Non-pigmented ciliary epithelial cell (primary cell): ENCODE measurements around the gene TBC1D10A.

Experiments
- DNase-seq: peaks from one replicate; pipeline ENCODE4 v3.0.0-alpha.2; 2010; ENCODE audit warnings: low read depth

TBC1D10A gene

DNA sequence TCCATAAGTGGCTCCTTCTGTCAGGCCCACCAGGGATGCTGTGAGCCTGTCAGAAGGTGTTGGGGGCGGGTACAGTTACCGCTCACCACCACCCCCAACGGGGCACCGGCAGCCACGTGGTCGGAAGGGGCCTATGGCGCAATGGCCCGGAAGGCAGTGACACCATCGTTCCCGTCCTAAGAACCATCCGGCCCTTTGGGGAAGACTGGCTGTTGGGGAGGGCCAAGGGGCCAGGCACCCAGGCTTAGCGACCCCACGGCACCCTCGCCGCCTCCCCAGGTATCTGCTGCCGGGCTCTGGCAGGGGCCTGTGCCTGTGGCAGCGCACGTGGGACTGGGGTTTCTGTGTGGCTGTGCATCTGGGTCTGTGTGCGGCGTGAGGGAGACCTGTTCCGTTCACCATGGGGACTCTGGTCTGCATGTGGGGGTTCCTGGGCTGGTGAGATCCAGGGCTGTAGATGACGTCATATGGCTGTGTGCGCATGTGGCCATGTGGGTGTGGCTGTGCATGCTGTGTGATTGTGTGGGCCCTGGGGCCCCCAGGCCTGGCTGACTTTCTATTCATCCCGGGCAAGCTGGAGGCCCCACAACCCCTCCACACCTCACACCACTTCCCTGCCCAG, 60.8 kb downstream of the TBC1D10A start:
- DNase-seq, result no peak

- DNase-seq, result no peak
These were observed 61.5 kb downstream of the TBC1D10A start for GRCh38 chr22:30265131-30265720.

GRCh38 chr22:30263883-30264282, 62.9 kb downstream of the TBC1D10A start:
- no peak for DNase-seq

DNA sequence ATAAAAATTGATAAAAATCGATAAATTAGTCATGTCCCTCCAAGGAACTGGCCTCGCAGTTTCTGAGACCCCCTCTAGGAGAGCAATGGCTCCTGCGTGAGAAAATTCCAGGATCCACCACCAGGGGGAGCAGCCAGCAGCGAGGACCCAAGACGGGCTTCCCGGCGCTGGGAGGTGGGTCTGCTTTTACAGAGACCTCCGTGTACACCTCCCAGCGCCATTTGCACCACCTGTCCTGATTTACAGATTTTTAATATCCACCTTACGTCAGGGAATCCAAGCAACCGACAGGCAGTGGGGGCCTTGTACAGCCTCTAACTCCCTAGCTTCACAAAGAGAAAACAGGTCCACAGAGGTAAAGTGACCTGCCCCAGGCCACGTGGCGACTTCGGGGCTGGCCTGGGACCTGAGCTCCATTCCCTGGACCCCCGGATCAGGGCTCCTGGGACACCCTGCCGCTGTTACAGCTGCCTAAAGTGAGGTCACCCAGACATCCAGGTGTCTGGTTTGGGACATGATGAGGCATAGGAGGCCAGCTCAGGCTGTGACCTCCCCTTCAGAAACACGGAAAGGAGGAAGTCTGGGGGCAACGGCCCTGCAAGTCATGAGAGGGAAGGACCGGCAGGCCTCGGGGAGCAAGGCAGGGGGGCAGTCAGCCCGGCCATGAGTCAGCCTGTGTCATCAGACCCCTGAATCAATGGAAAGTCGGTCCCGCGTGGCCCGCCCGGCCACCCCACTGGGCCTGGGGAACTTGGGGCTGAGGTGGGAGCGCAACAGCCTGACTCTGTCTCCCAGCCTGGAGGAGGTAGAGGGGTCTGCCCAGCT, 63.6 kb downstream of the TBC1D10A start:
- no peak for DNase-seq

DNA sequence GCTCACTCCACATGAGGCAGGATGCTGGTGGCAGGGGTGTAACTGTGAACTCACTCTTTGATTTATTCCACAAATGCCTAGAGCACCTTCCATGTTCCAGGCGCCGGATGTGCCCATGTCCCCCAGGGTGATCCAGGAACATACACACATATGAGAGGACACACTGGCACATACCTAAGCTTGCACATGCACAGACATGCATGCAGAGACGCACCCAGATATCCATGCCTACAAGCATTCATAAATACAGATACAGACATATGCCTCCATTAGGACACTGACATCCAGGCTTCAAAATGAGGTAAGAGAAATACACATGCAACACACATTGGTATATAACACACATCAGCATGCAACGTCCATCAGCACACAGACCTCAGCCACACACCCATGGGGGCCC, 64.6 kb downstream of the TBC1D10A start:
- DNase-seq, result no peak

DNA sequence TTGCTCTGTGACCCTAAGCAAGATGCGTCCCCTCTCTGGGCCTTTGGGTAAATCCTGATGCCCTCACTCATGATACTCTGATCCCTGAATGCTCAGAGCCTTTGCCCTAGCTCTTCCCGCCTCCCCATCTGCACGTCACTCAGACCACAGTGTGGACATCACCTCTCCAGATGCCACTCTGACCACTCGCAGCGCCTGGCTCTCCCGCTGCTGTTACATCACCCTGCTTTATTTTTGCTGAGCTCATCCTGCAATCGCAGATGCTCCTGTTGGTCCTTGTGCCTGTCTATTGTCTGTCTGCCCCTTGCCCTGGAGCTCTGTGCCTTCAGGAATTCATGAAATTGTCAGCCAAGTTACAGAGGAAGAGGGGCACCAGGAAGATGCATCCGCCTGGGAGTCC, 65.6 kb downstream of the TBC1D10A start:
- no peak for DNase-seq

GRCh38 chr22:30260682-30261081, 66.1 kb downstream of the TBC1D10A start:
- no peak for DNase-seq

- DNase-seq, result no peak
These were observed 66.5 kb downstream of the TBC1D10A start for GRCh38 chr22:30260276-30260675.

- no peak for DNase-seq
These were observed 72.4 kb downstream of the TBC1D10A start for GRCh38 chr22:30254314-30254713.

DNA sequence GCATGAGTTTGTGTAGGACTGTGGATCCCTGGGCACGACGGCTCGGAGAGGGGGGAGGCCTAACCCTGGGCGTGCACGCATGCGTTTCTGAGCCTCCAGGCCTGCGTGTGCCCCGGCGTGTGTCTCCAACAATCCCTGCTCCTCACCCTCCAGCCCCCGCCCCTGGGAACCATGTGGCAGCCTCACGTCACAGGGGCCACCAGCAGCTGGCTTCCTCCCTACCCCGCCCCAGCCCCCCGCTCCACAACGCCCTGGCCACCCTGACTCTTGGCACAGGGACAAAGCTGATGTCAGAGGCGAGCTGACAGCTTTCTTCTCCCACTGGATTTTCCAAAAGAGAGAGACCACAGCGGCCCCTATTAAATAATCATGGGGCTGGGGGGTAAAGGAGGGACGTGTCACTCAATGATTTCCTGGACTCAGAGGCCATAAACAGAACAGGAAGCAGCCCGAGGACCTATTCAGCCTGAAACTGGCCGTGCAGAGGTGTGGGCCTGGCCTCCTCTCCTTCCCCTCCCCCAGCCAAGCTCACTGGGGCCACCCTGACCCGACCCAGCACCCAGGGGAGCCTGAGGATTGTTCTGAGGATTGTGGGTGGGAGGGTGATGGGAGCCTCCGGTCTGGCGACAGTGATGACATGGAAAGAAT, 73.4 kb downstream of the TBC1D10A start:
- DNase-seq, result no peak

GRCh38 chr22:30252411-30253204, 74.1 kb downstream of the TBC1D10A start:
- no peak for DNase-seq

- no peak for DNase-seq
These were observed 75.0 kb downstream of the TBC1D10A start for GRCh38 chr22:30251711-30252110.

GRCh38 chr22:30250661-30251267, 76.0 kb downstream of the TBC1D10A start:
- no peak for DNase-seq

DNA sequence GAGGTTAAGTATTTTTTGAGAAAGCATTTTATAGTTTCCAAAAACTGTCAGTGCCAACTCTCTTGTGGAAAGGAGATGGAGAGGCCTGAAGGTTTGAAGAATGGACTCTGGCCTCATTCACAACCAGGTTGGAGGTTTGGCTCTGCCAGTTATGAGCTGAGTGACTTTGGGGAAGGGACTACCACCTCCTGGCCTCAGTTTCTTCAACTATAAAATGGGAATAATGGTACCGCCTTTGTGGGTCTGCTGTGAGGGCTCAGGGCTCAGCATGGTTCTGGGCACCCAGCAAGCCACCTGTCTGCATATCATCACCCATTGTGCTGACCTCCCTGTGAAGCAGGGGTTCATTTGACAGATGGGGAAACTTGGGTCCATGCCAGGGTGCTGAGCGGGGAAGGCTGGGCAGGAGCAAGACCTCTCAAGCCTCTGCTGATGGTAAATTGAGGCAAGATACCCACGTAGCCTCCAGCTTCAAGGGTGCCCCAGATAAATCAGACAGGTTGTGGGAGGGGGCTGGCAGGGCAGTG, 76.6 kb downstream of the TBC1D10A start:
- no peak for DNase-seq

DNA sequence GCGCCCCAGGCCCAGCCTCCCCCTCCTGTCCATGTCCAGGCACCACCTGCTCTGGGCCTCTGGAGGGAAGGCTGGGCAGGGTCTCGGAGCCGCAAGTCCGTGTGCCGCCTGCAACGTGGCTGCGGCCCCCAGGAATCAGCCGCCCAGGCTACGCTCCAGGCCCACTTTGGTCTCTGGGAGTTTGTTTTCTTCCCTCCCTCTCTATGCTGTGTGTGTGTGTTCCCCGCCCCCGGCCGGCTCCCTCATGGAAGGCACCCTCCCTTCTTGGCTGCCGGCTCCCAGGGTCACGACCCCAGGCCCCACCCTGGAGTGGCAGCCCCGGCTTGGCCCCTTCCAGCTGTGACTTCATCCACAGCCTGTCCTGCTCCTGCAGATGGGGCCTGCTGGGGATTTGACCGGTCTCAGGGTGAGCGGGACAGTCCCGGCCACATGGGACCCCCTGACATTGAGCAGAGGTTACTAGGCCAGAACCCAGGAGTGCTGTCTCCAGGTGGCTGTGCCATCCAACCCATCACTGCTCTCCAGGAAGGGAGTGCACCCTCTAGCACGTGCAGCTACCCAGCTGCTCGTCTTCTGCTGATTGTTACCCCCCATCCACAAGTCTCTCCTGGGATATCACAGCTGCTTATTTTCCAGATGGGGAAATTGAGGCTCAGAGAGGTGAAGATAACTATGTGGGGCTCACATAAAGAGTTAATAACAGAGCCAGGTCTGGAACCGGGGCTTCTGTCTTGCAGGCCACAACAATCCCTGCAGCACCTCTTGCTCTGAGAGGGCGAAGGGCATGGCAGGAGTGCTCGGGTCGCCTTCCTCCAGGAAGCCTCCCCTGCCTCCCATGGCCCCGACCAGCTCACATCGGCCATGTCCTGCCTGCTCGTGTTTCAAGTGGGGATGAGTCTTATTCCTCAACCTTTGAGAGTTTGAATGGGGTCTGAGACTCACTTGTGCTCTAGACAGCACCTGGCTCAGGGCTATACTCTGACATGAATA, 77.4 kb downstream of the TBC1D10A start:
- no peak for DNase-seq

DNA sequence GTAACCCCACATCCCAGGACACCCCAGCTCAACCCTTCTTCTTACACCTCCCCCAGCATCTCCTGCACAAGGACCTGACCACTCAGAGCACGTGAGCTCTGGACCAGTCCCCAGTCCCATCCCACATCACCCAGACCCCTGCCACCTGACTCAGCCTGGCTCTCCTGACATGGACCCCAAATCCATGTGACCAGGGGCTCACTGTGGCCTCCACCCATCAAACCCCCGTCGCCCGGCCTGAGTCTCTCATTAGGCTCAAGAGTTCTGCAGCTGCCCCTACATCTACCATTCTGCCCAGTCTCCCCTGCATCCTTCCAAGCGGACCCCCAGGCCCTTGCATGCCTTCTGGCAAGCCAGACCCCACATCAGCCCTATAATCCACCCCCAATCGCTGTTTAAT, 78.3 kb downstream of the TBC1D10A start:
- DNase-seq, result no peak

DNA sequence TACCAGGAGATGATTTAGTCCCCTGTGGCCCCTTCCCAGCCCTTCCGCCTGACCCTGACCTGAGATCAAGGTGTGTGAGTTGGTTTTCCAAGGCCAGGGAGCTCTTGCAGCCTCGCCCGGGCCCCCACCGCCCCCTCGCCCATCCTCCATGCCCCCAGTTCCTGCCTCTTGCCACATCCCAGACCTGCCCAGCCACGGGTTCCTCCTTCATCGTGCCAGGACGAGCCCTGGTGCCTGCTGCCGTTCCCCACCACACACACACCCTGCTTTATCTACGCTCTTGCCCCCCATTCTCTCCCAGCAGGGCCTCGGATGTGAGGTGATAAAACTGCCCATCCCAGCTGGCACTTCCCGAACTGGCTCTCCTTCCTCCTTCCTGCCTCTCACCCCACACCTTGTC, 78.8 kb downstream of the TBC1D10A start:
- no peak for DNase-seq

- DNase-seq, result no peak
These were observed 79.2 kb downstream of the TBC1D10A start for GRCh38 chr22:30247561-30247960.

DNA sequence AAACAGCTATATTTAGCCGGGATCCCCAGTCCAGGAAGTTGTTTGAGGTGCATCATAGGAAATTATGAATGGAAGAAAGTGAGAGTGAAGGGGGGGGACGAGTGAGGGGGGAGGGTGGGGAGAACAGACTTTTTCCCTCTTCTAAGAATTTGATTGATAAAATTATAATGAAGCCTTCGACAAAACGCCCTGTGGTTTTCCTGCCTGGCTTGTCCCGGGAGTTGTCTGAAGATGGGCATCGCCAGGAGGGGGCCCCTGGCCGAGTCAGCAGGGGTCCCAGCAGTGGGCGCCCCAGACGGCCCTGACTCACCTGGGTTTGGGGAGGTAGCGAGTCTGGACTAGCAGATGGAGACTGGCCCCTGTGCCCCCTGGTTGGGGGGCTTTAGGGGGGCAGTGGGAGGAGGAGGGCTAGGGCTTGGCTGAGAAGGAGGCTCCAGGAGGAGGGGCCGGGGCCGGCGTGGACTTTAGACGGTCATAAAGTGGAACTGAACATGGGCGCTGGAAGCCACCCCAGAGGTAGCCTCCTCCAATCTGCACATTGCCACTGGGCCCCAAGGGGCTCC, 79.8 kb downstream of the TBC1D10A start:
- DNase-seq, result no peak
